Right lobe of liver (tissue), 4 donors: Measurements from ENCODE around the gene MKI67.

Experiments
- CTCF ChIP-seq, 4 donors: fragments of 200-600 bp in 3 of 4; fragments of 450-650 bp in 1 of 4; IDR thresholded peaks; one replicate each; pipeline versions ENCODE4 v1.5.1 to v1.8.0; 2016 to 2022; ENCODE audit warnings: antibody characterized with exemption in 4 of 4, mild to moderate bottlenecking in 2 of 4
- POLR2A ChIP-seq: fragments of 450-650 bp; IDR thresholded peaks from one replicate; pipeline ENCODE4 v1.6.1; 2017; ENCODE audit warnings: antibody characterized with exemption, mild to moderate bottlenecking
- donor health status: DM: no; HTN: no; CAD: no.
- donor health status: DM: no; HTN: no; CAD: no.
- donor health status: DM: no; HTN: yes; CAD: no.

- TF ChIP-seq CTCF (IDR thresholded peaks at IDR 0.05) = no peak
- TF ChIP-seq POLR2A = no peak
Measured at GRCh38 chr10:128060341-128061250, 65.6 kb downstream of the MKI67 start.
